ENCODE measurements around the gene CMYA5.
"Not testable (repeated sequence)": the region's sequence is repeated elsewhere in the genome, so short reads cannot be mapped to it uniquely, and the experiment has no call there.

The CMYA5 gene

GRCh38 chr5:79704553-79704952 is 14.9 kb downstream of the CMYA5 start:
- DNase-seq, result no peak

- DNase-seq, result no peak
Measured at GRCh38 chr5:79705632-79706031, 16.0 kb downstream of the CMYA5 start.

GRCh38 chr5:79706317-79706716 is 16.7 kb downstream of the CMYA5 start:
- not testable (repeated sequence) for DNase-seq

- DNase-seq, result no peak
Measured at GRCh38 chr5:79707535-79707934, 17.9 kb downstream of the CMYA5 start.

GRCh38 chr5:79712741-79713140 is 23.1 kb downstream of the CMYA5 start:
- no peak for DNase-seq

- no peak for DNase-seq
Measured at GRCh38 chr5:79713727-79714126, 24.1 kb downstream of the CMYA5 start.

GRCh38 chr5:79716839-79717238 is 27.2 kb downstream of the CMYA5 start:
- no peak for DNase-seq

- no peak for DNase-seq
Measured at GRCh38 chr5:79720096-79720495, 30.5 kb downstream of the CMYA5 start.

- DNase-seq, result no peak
Measured at GRCh38 chr5:79727451-79728355, 38.1 kb downstream of the CMYA5 start.

GRCh38 chr5:79728396-79728795 is 38.8 kb downstream of the CMYA5 start:
- no peak for DNase-seq

GRCh38 chr5:79729679-79730078 is 40.0 kb downstream of the CMYA5 start:
- no peak for DNase-seq

GRCh38 chr5:79730564-79730963 is 40.9 kb downstream of the CMYA5 start:
- DNase-seq, result no peak

- DNase-seq, result no peak
Measured at GRCh38 chr5:79731775-79732174, 42.1 kb downstream of the CMYA5 start.

- DNase-seq, result no peak
Measured at GRCh38 chr5:79736528-79737514, 47.2 kb downstream of the CMYA5 start.

- DNase-seq, result no peak
Measured at GRCh38 chr5:79738349-79738748, 48.7 kb downstream of the CMYA5 start.

GRCh38 chr5:79742549-79743136 is 53.0 kb downstream of the CMYA5 start:
- DNase-seq, result no peak

- no peak for DNase-seq
Measured at GRCh38 chr5:79743846-79744605, 54.4 kb downstream of the CMYA5 start.

GRCh38 chr5:79745255-79745654 is 55.6 kb downstream of the CMYA5 start:
- DNase-seq, result no peak

- no peak for DNase-seq
Measured at GRCh38 chr5:79746642-79747569, 57.3 kb downstream of the CMYA5 start.

- no peak for DNase-seq
Measured at GRCh38 chr5:79750611-79751510, 61.2 kb downstream of the CMYA5 start.

Measured in activated T-cell treated with anti-CD3 and anti-CD28 coated beads, Interleukin-2, amount 50 U/mL, for 1 hour (primary cell).